A549 treated with DMSO at 1 μM for 4 hours (cell line): ENCODE measurements around the gene LRRC42. TPM values are rescaled to one million over a fixed set of nuclear protein-coding genes. Genes with fewer than 3 reads are reported as not detected.

ENCODE experiments used
- total RNA-seq: library from RNA; stranded (reverse); fragments of 200-300 nt; extraction: Qiagen RNA extraction; gene quantifications from 5 replicates; pipeline ENCODE4 v1.2.3, GENCODE V29; 2022; ENCODE audit warnings: low read depth

LRRC42 gene
- 24.1 to 28.4 TPM (median 27.4 TPM) in 5 replicates for total RNA-seq

GRCh38 chr1:53946252-53947171, at the start of gene LRRC42:
LRRC42 (plus strand) TSS chr1:53946350; CDS start chr1:53952000, 5,650 bp downstream.

GRCh38 chr1:53945433-53946251, 508 bp upstream of the LRRC42 start, which contains the start of gene IFT25:
IFT25 (minus strand) TSS chr1:53945699; CDS start chr1:53940082, 5,617 bp downstream.

Other genes with a start within 250 kb of the LRRC42 start
- gene GLIS1, start 207.2 kb upstream of the LRRC42 start, total RNA-seq = 0.03 to 0.06 TPM (median 0.04 TPM) in 3 of 5 replicates, not detected in the others
- 23.6 to 31.7 TPM (median 27.7 TPM) in 5 replicates for gene NDC1, start 108.1 kb upstream of the LRRC42 start, total RNA-seq
- 11.2 to 14.2 TPM (median 14.0 TPM) in 5 replicates for gene YIPF1, start 56.6 kb upstream of the LRRC42 start, total RNA-seq
- not detected in 5 replicates for gene DIO1, start 52.2 kb upstream of the LRRC42 start, total RNA-seq
- 26.7 to 36.6 TPM (median 28.3 TPM) in 5 replicates for gene IFT25, start 651 bp upstream of the LRRC42 start, total RNA-seq
- not detected in 5 replicates for gene LDLRAD1, start 71.8 kb downstream of the LRRC42 start, total RNA-seq
- 109 to 141 TPM (median 124 TPM) in 5 replicates for gene TMEM59, start 106.9 kb downstream of the LRRC42 start, total RNA-seq
- 1.6 to 4.0 TPM (median 3.1 TPM) in 5 replicates for gene TCEANC2, start 107.3 kb downstream of the LRRC42 start, total RNA-seq
- gene CDCP2, start 206.7 kb downstream of the LRRC42 start, total RNA-seq = not detected in 5 replicates